HG03520 (cell line): ENCODE data around the gene MIS18BP1.
"Not testable (repeated sequence)": the region's sequence is repeated elsewhere in the genome, so short reads cannot be mapped to it uniquely, and the experiment has no call there.

Source experiments
- ATAC-seq: cut with Tn5 transposase; IDR thresholded peaks from one replicate; pipeline ENCODE4 v1.9.1; 2021; ENCODE audit warnings: mild to moderate bottlenecking, moderate library complexity; ENCODE audit not compliant: unreplicated experiment

Gene MIS18BP1

DNA sequence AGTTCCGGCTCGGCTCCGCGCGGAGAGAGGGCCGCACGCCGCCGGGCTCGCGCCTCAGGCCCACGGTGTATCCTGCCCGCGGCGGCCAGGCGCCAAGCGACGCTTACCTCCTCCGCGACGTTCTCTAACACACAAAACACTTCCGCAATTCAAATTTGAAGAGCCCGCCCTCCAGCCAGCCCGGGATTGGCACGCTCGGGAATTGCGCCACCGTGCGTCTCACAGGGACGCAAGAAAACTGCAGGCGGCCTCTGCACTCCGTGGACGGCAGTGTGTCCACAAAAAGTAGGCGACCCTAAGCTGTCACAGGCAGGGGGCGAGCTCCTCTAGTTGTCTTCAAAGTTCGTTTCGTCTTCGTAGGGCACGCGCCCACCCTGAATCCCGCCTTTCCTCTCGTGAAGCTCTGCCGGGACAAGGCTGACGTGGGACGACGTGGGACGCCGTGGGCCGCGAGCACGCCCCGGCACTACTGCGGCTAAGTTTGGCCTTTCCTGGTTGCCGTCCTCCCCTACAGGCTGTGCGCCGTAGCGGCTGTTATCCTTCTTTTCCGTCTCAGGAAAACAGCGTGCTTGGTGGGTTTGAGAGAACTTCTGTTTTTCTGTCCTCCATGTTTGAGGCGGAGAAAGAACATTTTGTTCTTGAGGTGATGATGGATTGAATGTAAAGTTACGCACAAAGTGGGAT lies at the start of gene MIS18BP1:
MIS18BP1 (minus strand) TSS at position 133 of the 684 bp plus-strand sequence. CDS start 5,916 bp downstream, outside the sequence.
- ATAC-seq = peak; percentile 77

DNA sequence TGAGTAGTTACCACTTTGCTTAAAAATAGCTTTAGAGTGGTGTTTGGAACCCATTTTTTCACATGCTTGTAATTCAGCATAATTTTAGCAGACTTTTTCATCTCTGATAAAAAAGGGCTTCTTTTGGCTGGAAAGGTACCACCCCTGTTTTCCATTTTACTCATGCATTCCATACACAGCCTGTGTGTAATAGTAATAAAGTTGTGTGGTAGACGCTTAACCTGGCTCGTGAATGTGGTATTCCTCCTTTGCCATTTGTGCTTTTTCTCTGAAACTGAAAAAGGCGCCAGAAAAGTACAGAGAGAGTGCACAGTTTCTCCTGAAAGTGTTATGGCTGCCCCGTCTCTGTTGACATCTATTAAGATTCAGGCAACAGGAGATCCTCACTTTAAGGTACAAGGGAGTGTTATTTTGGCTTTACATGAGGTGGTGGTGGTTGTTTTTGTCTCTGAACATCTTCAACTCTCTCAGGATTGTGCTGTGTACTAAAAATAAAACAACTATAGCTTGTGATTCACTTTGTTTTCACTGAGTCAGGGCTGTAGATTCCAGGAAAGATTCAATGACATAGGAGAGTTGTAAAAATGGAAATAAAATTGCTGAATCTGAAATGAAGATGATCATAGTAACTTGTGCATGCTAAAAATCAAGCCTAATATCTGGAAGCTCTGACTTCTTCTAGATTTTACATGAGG lies 45.6 kb upstream of the MIS18BP1 start:
- no peak for ATAC-seq

DNA sequence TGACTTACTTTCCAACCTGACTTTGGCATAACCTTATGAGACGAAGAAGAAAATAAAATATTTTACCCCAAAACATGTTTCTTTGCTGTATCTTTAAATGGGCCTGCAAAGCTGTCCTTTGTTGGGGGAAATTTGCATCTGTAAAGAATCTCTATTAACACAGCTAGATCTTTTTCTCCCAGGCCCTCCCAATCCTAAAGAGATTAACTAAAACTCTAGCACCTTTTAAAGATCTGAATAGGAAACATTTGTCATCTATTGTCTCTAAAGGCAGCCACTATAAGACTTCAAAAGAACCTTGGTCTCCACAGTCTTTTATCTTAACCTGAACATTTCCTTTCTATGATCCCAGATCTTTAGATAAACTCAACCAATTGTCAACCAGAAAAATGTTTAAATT lies 41.8 kb upstream of the MIS18BP1 start:
- ATAC-seq = not testable (repeated sequence)

DNA sequence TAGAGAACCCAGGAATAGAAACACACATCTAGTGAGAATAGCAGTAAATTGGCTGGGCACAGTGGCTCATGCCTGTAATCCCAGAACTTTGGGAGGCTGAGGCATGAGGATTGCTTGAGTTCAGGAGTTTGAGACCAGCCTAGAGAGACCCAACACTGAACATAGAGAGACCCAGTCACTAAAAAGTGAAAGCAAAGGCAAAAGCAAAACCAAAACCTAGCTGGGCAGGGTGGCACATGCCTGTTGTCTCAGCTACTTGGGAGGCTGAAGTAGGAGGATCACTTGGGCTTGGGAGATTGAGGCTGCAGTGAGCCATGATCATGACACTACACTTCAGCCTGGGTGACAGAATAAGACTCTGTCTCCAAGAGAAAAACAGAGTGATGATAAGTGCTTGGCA lies 37.5 kb upstream of the MIS18BP1 start:
- ATAC-seq = no peak

DNA sequence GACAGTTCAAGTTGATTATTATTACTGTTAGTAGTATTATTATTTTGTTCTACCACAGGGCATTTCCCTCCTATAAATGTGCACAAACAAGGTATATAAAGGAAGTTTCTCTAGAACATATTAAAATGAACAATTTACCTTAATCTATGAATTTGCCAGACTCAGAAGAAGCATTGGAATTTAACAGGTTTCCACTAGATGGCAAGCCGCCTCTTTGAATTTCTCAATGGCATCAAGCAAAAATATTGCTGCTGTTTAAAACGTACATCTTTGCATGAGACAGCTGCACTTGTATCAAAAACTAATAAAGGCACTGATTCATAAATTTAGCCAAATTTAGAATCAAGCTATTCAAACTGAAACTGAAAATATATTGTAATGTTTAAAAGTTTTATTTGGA lies 34.6 kb upstream of the MIS18BP1 start:
- no peak for ATAC-seq

DNA sequence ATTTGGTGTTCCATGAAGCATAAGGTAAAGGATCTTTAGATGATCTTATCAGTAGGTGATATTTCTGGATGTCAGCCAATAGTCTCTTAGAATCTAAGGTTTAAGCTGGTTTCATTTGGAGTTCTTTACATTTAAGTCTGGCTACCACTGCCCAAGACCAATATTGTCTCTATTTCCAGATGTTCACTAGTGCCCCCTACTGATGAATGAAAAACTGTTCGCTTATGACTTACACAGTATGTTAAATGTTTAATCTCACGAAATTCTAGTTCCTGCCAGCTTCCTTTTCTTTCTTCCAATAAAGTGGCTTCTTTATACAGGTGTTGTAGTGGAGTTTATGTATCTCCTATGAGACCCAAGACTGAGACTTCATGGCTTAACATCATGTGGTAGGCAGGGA lies 31.8 kb upstream of the MIS18BP1 start:
- ATAC-seq = no peak

DNA sequence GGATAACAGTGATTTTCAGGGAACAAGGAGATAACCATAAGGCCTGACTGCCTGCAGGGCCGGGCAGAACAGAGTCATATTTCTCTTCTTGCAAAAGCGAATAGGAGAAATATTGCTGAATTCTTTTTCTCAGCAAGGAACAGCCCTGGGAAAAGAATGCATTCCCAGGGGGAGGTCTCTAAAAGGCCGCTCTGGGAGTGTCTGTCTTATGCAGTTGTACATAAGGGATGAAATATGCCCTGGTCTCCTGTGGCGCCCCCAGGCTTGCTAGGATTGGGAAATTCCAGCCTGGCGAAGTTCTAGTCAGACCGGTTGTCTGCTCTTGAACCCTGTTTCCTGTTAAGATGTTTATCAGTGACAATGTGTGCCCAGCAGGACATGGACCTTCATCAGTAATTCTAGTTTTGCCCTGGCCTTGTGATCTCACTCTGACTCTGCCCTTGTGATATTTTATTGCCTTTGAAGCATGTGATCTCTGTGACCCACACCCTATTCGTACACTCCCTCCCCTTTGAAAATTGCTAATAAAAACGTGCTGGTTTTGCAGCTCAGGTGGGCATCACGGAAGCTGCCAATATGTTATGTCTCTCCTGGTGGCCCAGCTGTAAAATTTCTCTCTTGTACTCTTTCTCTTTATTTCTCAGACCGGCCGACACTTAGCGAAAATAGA lies 28.9 kb upstream of the MIS18BP1 start:
- ATAC-seq = not testable (repeated sequence)

DNA sequence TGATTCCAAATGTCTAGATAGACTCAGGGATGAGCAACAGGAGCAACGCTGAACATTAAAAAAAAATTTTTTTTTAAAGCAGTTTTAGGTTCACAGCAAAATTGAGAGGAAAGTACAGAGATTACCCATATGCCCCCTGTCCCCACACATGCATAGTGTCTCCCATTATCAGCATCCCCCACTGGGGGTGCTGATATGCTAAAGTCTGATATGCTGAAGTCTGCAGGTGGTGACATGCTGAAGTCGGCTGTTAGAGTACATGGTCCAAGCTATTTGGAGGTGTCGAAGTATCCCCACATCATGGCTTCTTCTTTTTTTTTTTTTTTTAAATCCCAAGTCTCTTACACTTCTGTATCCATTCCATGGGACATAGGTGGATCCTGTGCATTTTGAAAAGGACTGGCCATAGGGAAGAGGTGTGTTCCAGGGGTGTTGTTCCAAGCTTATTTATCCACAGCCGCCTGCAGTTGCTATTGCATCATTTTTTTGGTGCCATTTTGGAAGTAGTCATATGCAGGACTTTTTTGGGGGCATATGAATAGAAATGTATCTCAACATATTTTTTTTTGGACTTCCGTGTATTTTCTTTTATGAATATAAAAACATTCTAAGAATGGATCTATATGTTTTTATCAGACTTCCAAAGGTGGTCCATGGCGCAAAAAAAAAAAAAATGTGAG lies 19.0 kb upstream of the MIS18BP1 start:
- no peak for ATAC-seq

DNA sequence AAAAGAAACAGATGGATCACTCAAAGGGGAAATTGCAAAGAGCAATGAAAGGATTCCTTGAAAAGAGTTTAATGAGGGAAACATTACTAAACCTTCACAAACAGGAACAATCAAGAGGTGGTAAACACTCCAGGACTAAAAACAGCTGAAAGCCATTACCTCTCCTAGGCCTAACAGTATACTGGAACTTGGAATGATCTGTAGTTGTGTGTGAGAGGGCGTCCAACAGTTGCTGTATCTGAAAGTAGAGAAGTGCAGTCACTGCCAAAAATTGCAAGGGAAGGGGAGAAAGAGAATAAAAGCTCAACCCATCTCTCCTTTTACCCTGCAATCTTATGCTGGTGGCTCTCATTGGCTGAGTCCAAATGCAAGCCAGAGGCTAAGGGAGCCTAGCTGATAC lies 17.0 kb upstream of the MIS18BP1 start:
- ATAC-seq = no peak

DNA sequence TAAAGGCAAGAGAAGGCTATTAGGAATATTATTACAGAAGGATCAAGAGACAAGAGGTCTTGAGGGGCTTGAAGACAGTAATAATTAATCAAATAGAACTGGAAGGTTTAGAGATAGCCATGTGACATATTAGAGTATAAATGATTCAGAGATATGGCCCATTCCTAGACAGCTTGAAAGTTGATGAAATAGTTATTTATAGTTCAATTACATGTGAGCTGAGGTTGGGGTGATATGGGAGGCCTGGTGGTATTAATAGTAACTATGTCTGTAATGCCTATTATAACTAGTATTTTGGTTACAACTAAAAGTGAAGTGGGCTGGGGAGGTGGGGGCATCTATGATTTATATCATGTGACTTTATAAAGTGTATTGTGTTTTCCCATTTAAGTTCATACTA lies 14.1 kb upstream of the MIS18BP1 start:
- no peak for ATAC-seq

DNA sequence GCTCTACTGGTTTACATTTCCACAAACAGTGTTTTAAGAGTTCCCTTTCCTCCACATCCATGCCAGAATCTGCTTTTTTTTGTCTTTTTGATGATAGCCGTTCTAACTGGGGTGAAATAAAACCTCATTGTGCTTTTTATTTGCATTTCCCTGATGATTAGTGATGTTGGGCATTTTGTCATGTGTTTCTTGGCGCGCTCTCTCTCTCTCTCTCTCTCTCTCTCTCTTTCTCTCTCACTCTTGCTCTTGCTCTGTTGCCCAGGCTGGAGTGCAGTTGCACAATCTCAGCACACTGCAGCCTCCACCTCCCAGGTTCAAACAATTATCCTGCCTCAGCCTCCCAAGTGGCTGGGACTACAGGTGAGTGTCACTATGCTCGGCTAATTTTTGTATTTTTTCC lies 9.6 kb upstream of the MIS18BP1 start:
- ATAC-seq = no peak

DNA sequence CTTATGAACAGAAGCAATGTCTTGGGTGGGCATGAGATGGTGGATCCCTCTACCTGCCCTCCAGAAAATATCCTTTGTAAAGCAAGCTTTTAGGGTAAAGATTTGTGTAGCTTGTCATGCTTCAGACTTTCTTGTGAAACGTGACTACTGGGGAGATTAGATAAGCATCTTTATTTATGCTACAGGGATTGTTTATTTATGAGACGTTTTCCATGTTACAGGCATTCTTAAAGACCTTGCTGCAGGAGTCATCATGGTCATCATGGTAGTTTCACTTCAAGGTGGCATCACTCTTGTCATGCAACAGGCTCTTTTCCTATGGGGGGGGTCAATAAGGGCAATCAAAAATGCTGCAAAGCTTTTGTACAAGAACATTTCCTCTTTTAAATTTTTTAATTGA lies 8.2 kb upstream of the MIS18BP1 start:
- ATAC-seq = no peak

DNA sequence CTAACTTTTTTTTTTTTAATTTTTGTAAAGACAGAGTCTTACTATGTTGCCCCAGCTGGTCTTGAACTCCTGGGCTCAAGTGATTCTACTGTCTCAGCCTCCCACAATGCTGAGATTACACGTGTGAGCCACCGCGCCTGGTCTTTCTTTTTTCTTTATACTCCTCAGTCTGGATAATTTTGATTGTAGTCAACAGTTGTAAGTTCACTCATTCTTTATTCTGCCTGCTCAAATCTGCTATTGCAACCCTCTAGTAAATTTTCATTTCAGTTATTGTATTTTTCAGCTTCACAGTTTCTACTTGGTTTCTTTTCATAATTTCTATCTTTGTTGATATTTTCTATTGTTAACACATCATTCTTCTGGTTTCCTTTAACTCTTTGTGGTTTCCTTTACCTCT lies 5.8 kb upstream of the MIS18BP1 start:
- ATAC-seq = no peak

DNA sequence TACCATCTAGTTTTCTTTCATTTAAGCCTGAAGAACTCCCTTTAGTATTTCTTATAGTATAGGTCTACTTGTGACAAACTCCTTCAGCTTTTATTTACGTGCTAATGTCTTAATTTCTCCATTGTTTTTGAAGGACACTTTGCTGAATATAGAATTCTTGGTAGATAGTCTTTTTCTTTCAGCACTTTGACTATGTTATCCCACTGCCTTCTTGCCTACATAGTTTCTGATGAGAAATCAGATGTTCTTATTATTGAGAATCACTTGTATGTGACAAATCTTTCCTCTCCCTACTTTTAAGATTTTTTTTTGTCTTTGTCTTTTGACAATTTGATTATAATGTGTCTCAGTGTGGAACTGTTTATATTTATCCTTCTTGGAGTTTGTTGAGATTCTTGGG lies 5.1 kb upstream of the MIS18BP1 start:
- no peak for ATAC-seq

DNA sequence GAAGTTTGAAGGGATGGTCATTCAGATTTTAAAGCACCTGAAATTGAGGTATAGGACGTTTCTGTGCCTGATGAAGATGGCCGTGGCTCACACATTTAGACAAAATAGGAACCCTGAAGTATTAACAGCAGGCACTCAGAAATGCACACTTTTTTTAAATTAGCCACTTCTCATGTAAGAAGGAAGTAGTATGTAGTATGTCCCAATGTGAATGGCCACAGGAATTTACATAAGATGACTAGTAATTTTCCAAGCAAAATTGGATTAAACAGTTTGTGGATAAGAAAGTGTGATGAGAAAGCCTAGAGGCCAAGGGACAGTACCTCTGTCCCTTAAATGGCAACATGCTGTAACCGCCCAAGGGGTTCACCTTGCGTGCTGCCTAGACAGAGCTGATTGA lies 1.8 kb upstream of the MIS18BP1 start:
- no peak for ATAC-seq

DNA sequence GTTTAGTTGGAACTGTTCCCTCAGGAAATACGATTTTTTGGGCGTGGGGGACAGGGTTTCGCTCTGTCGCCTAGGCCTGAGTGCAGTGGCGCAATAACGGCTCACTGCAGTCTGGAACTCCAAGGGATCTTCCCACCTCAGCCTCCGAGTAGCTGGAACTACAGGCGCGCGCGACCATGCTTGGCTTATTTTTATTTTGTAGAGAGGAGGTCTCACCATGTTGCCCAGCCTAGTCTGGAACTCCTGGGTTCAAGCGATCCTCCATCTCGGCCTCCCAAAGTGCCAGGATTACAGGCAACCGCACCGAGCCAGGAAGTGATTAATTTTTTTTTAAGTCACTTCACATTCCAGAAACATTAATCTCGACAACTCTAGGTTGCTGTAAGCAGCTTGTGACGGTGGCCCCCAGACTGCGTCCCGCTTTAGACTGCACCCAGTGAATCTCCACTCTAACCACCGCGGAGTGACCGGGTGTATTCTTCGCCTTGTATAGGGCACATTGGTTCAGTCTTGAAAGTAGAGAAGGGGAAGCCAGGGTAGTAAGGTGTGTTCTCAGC lies 830 bp upstream of the MIS18BP1 start:
- ATAC-seq = no peak

DNA sequence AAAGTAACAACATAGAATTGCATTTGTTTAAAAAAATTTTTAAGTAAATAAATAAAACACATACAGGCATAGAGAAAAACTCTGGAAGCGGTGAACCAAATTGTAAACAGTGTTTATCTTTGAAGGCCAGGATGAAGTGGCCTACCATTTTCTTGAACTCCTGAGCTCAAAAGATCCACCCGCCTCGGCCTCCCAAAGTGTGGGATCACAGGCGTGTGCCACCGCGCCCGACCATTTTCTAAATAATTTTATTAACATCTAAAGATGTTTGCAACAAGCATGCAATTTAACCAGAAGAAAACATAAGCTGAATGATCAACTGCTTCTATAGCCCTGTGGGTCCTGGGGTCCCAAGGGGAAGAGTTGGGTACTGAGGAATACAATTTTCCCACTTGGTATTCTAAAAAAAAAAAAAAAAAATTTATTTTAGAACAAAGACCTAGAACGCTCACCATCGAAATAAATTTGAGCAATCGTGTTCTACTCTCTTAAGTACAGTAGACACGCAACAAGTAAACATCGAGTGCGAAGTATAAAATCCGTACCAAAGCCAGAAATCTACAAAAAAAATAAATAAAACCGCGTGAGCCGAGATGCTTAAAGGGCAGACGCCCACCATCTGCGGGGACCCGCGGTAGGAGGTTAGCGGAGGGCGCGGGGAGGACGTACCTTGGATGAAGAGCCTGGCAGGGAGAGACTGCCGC lies 484 bp downstream of the MIS18BP1 start:
- ATAC-seq = no peak

DNA sequence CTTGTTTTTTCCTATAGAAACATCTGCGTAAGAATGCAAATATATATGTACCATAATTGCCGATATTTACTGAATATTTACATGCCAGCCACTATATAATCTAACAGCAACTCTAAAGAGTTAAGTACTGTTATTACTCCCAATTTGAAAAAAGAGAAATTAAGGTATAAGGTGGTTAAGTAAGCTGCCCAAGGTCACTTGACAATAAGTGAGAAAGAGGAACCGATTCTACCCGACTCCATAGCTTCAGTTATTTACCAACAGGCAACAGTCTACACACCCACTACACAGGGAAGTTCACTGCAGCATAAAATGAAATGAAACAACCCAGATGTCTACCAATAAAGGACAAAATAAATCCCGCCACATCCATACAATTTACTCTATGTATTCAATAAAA lies 1.1 kb downstream of the MIS18BP1 start:
- ATAC-seq = peak; percentile 71

DNA sequence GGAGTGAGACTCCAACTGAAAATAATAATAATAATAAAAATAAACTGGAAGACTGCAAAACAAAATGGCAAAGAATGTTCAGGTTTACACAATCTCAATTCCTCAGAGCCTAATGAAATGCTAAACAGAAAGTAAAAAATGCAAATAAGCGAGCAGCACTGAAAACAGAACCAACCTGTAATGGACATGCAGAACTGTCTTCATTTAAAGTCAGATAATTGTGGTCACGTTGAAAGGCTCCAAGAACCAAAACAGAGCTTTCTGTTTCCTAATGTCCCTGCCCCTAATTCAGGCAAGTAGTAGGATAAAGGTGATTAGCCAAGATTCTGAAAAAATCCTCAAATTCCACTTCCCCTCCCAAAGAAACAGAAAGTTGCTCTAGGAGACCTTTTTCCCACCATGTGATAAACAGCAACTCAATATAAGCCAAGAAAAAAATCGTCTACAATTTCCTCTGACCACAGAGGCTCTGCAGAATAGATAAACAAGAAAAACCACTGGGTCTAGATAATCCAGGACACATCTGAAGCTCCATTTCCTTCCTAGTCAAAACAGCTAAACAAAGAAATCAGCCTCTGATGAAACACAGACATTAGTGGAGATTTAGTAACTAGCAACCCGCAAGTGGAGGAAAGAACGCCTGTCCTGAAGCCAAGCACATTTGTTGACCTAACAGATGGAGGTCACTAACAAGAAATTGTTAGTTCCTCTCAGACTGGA lies 3.0 kb downstream of the MIS18BP1 start:
- ATAC-seq = no peak

DNA sequence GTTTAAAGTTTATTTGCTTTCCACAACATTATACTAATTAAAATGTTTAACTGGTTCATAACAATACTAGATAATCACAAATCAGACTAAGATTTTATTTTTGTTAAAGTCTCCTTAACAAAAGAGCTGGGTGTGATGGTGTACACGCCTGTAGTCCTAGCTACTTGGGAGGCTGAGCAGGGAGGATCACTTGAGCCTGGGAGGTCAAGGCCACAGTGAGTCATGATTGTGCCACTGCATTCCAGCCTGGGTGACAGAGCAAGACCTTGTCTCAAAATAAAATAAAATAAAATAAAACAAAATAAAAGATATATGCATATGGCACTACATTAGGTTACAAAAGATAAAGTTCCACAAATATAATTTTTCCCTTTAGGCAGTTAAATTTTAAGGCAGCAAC lies 5.6 kb downstream of the MIS18BP1 start:
- ATAC-seq = no peak
